H9 (cell line): Measurements from ENCODE around the gene JRKL. TPM values are rescaled to one million over a fixed set of nuclear protein-coding genes. Genes with fewer than 3 reads are reported as not detected.

Experiments
- DNase-seq: peaks from one replicate; pipeline ENCODE4 v3.0.0-alpha.2; 2017
- H2AFZ ChIP-seq: one replicate; pipeline ENCODE4 v1.6.1; 2013; ENCODE audit warnings: mild to moderate bottlenecking, low read length, control low read depth, moderate library complexity
- H2AK5ac ChIP-seq: 2 replicates; pipeline ENCODE4 v1.6.1; 2013; ENCODE audit warnings: low read length, control low read depth, mixed read lengths; ENCODE audit not compliant: insufficient read length
- H2BK120ac ChIP-seq: one replicate; pipeline ENCODE4 v1.6.1; 2013; ENCODE audit warnings: low read depth, mild to moderate bottlenecking, low read length, control low read depth, inconsistent platforms; ENCODE audit not compliant: poor library complexity, severe bottlenecking
- H2BK12ac ChIP-seq: 2 replicates; pipeline ENCODE4 v1.6.1; 2013; ENCODE audit warnings: low read length, control low read depth, mixed read lengths, low read depth; ENCODE audit not compliant: insufficient read length
- H2BK15ac ChIP-seq: 2 replicates; pipeline ENCODE4 v1.6.1; 2013; ENCODE audit warnings: low read depth, low read length, control low read depth
- H2BK20ac ChIP-seq: one replicate; pipeline ENCODE4 v1.6.1; 2013; ENCODE audit warnings: low read depth, mild to moderate bottlenecking, low read length, control low read depth, inconsistent platforms; ENCODE audit not compliant: poor library complexity, severe bottlenecking
- H2BK5ac ChIP-seq: 2 replicates; pipeline ENCODE4 v1.6.1; 2013; ENCODE audit warnings: low read length, control low read depth, mixed read lengths; ENCODE audit not compliant: insufficient read length
- H3K14ac ChIP-seq: 2 replicates; pipeline ENCODE4 v1.6.1; 2013; ENCODE audit warnings: low read length, control low read depth; ENCODE audit not compliant: insufficient read depth
- H3K18ac ChIP-seq: 2 replicates; pipeline ENCODE4 v1.6.1; 2013; ENCODE audit warnings: low read depth, mild to moderate bottlenecking, mixed read lengths, low read length, control low read depth; ENCODE audit not compliant: insufficient read length
- H3K23ac ChIP-seq: 2 replicates; pipeline ENCODE4 v1.6.1; 2013; ENCODE audit warnings: low read length, control low read depth, mixed read lengths, low read depth; ENCODE audit not compliant: insufficient read length
- H3K23me2 ChIP-seq: 2 replicates; pipeline ENCODE4 v1.6.1; 2013; ENCODE audit warnings: low read depth, mild to moderate bottlenecking, mixed read lengths, low read length, control low read depth; ENCODE audit not compliant: insufficient read length, poor library complexity, severe bottlenecking
- H3K27ac ChIP-seq: 2 replicates; pipeline ENCODE4 v1.5.1; 2013; ENCODE audit warnings: low read length, control low read depth, mixed read lengths, low read depth; ENCODE audit not compliant: insufficient read length
- H3K27me3 ChIP-seq: 2 replicates; pipeline ENCODE4 v1.6.1; 2013; ENCODE audit warnings: low read length, control low read depth, inconsistent platforms; ENCODE audit not compliant: insufficient read depth
- H3K4ac ChIP-seq: 2 replicates; pipeline ENCODE4 v1.6.1; 2013; ENCODE audit warnings: low read depth, mild to moderate bottlenecking, control low read depth, inconsistent platforms, low read length, moderate library complexity
- H3K4me1 ChIP-seq: 2 replicates; pipeline ENCODE4 v1.6.1; 2013; ENCODE audit warnings: low read length, control low read depth, inconsistent platforms; ENCODE audit not compliant: insufficient read depth
- H3K4me2 ChIP-seq: 2 replicates; pipeline ENCODE4 v1.6.1; 2013; ENCODE audit warnings: low read length, control low read depth, mixed read lengths; ENCODE audit not compliant: insufficient read length, insufficient read depth
- H3K56ac ChIP-seq: 2 replicates; pipeline ENCODE4 v1.6.1; 2013; ENCODE audit warnings: low read depth, mild to moderate bottlenecking, mixed read lengths, low read length, control low read depth; ENCODE audit not compliant: insufficient read length
- H3K79me1 ChIP-seq: 2 replicates; pipeline ENCODE4 v1.6.1; 2013; ENCODE audit warnings: low read depth, mild to moderate bottlenecking, moderate library complexity, low read length, control low read depth, inconsistent platforms; ENCODE audit not compliant: insufficient read depth, poor library complexity, severe bottlenecking
- H3K79me2 ChIP-seq: 2 replicates; pipeline ENCODE4 v1.6.1; 2013; ENCODE audit warnings: low read length, control low read depth, inconsistent platforms; ENCODE audit not compliant: insufficient read depth
- H3K9ac ChIP-seq: 2 replicates; pipeline ENCODE4 v1.6.1; 2013; ENCODE audit warnings: low read length, control low read depth, mixed read lengths; ENCODE audit not compliant: insufficient read length; ENCODE audit errors: extremely low read depth
- H3K9me3 ChIP-seq: one replicate; pipeline ENCODE4 v1.6.1; 2013; ENCODE audit warnings: low read depth, low read length, inconsistent platforms; ENCODE audit not compliant: control insufficient read depth
- H3T11ph ChIP-seq: one replicate; pipeline ENCODE4 v1.6.1; 2013; ENCODE audit warnings: mild to moderate bottlenecking, low read length, control low read depth, inconsistent platforms
- H4K20me1 ChIP-seq: one replicate; pipeline ENCODE4 v1.6.1; 2013; ENCODE audit not compliant: control insufficient read depth, insufficient read length, insufficient read depth
- H4K5ac ChIP-seq: 2 replicates; pipeline ENCODE4 v1.6.1; 2013; ENCODE audit warnings: low read depth, mild to moderate bottlenecking, mixed read lengths, low read length, control low read depth; ENCODE audit not compliant: insufficient read length
- H4K8ac ChIP-seq: replicated peaks from 2 replicates; pipeline ENCODE4 v1.6.1; 2013; ENCODE audit warnings: low read length, control low read depth, mixed read lengths, low read depth; ENCODE audit not compliant: insufficient read length
- H4K91ac ChIP-seq: 2 replicates; pipeline ENCODE4 v1.6.1; 2013; ENCODE audit warnings: low read depth, mild to moderate bottlenecking, moderate library complexity, mixed read lengths, low read length, control low read depth; ENCODE audit not compliant: insufficient read length
- H3K27ac Mint-ChIP-seq, 3 experiments: 2 replicates in 2 of 3; 3 replicates in 1 of 3; pipeline ENCODE4 v1.8.0; 2020 to 2021; ENCODE audit warnings: mixed read lengths in 3 of 3, mild to moderate bottlenecking in 1 of 3, moderate library complexity in 1 of 3
- H3K27me3 Mint-ChIP-seq: 2 replicates; pipeline ENCODE4 v1.8.0; 2021; ENCODE audit warnings: low read depth, mild to moderate bottlenecking, moderate library complexity, mixed read lengths
- H3K36me3 Mint-ChIP-seq, 3 experiments: 2 replicates in 2 of 3; 3 replicates in 1 of 3; pipeline ENCODE4 v1.8.0; 2020 to 2021; ENCODE audit warnings: low read depth in 3 of 3, mixed read lengths in 3 of 3; ENCODE audit not compliant: insufficient read depth in 1 of 3
- H3K4me1 Mint-ChIP-seq, 2 experiments: 2 replicates each; pipeline ENCODE4 v1.8.0; 2020; ENCODE audit warnings: mixed read lengths in 2 of 2
- H3K4me3 Mint-ChIP-seq, 2 experiments: 2 replicates in 1 of 2; 3 replicates in 1 of 2; pipeline ENCODE4 v1.8.0; 2020 to 2021; ENCODE audit warnings: mild to moderate bottlenecking in 2 of 2, mixed read lengths in 2 of 2, moderate library complexity in 1 of 2
- H3K9me3 Mint-ChIP-seq, 2 experiments: 2 replicates in 1 of 2; 3 replicates in 1 of 2; pipeline ENCODE4 v1.8.0; 2020; ENCODE audit warnings: mild to moderate bottlenecking in 2 of 2, mixed read lengths in 2 of 2, moderate library complexity in 1 of 2
- WGBS: extraction: QIAGEN DNeasy Blood & Tissue Kit; methylation state at CpG from one replicate; pipeline ENCODE4 v1.1.7; 2013; ENCODE audit warnings: missing lambda C conversion rate, low lambda C conversion rate, mixed read lengths; ENCODE audit not compliant: insufficient read length; ENCODE audit errors: extremely low coverage; 5-methylcytosine and 5-hydroxymethylcytosine counted together
- total RNA-seq: library from RNA; stranded (reverse); gene quantifications from 2 replicates; pipeline ENCODE4 v1.2.1, GENCODE V29; 2021
- TF ChIP-seq, protein P1 (sequence below): fragments of 200-600 bp; sonication (generic); conservative IDR thresholded peaks from 3 replicates; pipeline ENCODE4 v1.8.0; 2021; ENCODE audit warnings: antibody characterized with exemption, mild to moderate bottlenecking

Gene JRKL
- total RNA-seq, 1 experiment from 2014 or later, result 3.6 TPM

DNA sequence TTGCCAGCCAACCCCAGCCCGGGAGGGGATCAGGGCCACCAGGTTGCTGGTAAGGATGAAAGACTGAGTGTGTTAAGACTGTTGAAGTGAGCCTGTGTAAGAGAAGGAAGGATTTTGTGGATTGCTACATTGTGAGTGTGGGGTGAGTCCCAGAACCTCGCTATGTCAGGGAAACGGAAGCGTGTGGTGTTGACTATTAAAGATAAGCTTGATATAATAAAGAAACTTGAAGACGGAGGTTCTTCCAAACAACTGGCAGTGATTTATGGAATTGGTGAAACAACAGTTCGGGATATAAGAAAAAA lies 627 bp downstream of the JRKL start:
- Histone ChIP-seq H2BK12ac (no peak overlapping the region), H3K18ac (no peak overlapping the region), H3K23ac (no peak overlapping the region), H4K91ac (no peak overlapping the region), H3T11ph (no peak overlapping the region), H3K4me2 (peak overlapping the region; percentile 54), H3K4me1 (no peaks in the 10 kb centered on the region; the same call in 1 of the 2 replicates), H3K4ac (no peak overlapping the region), H3K27me3 (no peaks in the 10 kb centered on the region), H2BK120ac (no peak overlapping the region), H2BK5ac (no peak overlapping the region), H2BK15ac (no peak overlapping the region), H2AFZ (no peak overlapping the region), H2AK5ac (no peak overlapping the region), H3K79me1 (peaks cover 2% of the 10 kb centered on the region), H4K20me1 (no peaks in the 10 kb centered on the region), H3K14ac (no peak overlapping the region), H3K56ac (no peak overlapping the region), H3K9me3 (no peaks in the 10 kb centered on the region), H3K27ac (no peak overlapping the region), H4K5ac (no peak overlapping the region), H3K9ac (peak overlapping the region; percentile 77), H3K23me2 (peaks cover 6% of the 10 kb centered on the region), H3K79me2 (no peaks in the 10 kb centered on the region), H4K8ac (no peak overlapping the region), H2BK20ac (no peak overlapping the region)
- DNase-seq, result no peak
- Mint-ChIP-seq H3K4me3 (peak overlapping the region; percentile 91 to 95), H3K9me3 (peaks cover 17% of the 10 kb centered on the region in 2 experiments), H3K4me1 (peaks cover 15 to 16% of the 10 kb centered on the region in 2 experiments), H3K27ac (peak overlapping the region in 1 of 3 experiments; percentile 86; a peak in 1 of 7 replicates), H3K36me3 (peaks cover 16 to 23% (median 18%) of the 10 kb centered on the region in 3 experiments; a peak in 6 of 7 replicates), H3K27me3 (no peaks in the 10 kb centered on the region)
- no CpG with 5 or more reads among the region's 6 CpGs for WGBS
- TF ChIP-seq, protein P1, sequence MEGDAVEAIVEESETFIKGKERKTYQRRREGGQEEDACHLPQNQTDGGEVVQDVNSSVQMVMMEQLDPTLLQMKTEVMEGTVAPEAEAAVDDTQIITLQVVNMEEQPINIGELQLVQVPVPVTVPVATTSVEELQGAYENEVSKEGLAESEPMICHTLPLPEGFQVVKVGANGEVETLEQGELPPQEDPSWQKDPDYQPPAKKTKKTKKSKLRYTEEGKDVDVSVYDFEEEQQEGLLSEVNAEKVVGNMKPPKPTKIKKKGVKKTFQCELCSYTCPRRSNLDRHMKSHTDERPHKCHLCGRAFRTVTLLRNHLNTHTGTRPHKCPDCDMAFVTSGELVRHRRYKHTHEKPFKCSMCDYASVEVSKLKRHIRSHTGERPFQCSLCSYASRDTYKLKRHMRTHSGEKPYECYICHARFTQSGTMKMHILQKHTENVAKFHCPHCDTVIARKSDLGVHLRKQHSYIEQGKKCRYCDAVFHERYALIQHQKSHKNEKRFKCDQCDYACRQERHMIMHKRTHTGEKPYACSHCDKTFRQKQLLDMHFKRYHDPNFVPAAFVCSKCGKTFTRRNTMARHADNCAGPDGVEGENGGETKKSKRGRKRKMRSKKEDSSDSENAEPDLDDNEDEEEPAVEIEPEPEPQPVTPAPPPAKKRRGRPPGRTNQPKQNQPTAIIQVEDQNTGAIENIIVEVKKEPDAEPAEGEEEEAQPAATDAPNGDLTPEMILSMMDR, result no peak
